GM12878 (cell line): ENCODE data around the gene ADCY7. TPM values are rescaled to one million over a fixed set of nuclear protein-coding genes. Genes with fewer than 3 reads are reported as not detected.

Experiments
- ATAC-seq: fragments of 200-7000 bp; cut with Tn5 transposase; 3 replicates; pipeline ENCODE4 v1.9.1; 2020; ENCODE audit warnings: mild to moderate bottlenecking, moderate library complexity
- BruUV-seq: library from RNA; stranded (reverse); fragments of 400-500 nt; replicated peaks from 2 replicates; lab custom pipeline; 2021; lab: Mats Ljungman, UMichigan
- CTCF ChIA-PET: fragments of 300-600 bp; sonication (Branson Sonifier 250); formaldehyde crosslinking; extraction: SDS; loops from one replicate; lab custom pipeline; 2021; ENCODE audit warnings: inconsistent platforms; lab: Yijun Ruan, JAX
- POLR2A ChIA-PET: fragments of 350-600 bp; formaldehyde crosslinking; extraction: SDS; loops from one replicate; lab custom pipeline; 2021; ENCODE audit warnings: inconsistent platforms; lab: Charles Lee
- RAD21 ChIA-PET: fragments of 300-600 bp; sonication (Branson Sonifier 250); formaldehyde crosslinking; loops from one replicate; lab custom pipeline; 2023; ENCODE audit warnings: antibody characterized with exemption; ENCODE audit not compliant: unreplicated experiment; lab: Charles Lee
- SMC1A ChIA-PET: fragments of 300-600 bp; sonication (Branson Sonifier 250); formaldehyde crosslinking; loops from one replicate; lab custom pipeline; 2023; ENCODE audit not compliant: unreplicated experiment, uncharacterized antibody; lab: Charles Lee
- DNase-seq: peaks from one replicate; pipeline ENCODE4 v3.0.0-alpha.2; 2011; ENCODE audit warnings: low read depth, low spot score
- FAIRE-seq: peaks from 3 replicates; lab custom pipeline; 2011; peaks lifted over from hg19 to GRCh38; lab: Jason Lieb, UNC
- H2AFZ ChIP-seq: 2 replicates; pipeline ENCODE4 v1.6.0; 2011; ENCODE audit warnings: low read depth, low read length, control low read depth; ENCODE audit not compliant: control insufficient read depth
- H3K27ac ChIP-seq: 2 replicates; pipeline ENCODE4 v1.5.1; 2011; ENCODE audit warnings: control low read depth; ENCODE audit not compliant: control insufficient read depth, insufficient read depth
- H3K27me3 ChIP-seq, 2 experiments: replicated peaks in 1 of 2; 2 replicates each; pipeline versions ENCODE4 v1.6.0 to v1.6.1; 2011; ENCODE audit warnings: low read length in 1 of 2; ENCODE audit not compliant: control insufficient read depth in 2 of 2, insufficient read depth in 2 of 2
- H3K36me3 ChIP-seq, 2 experiments: 2 replicates each; pipeline ENCODE4 v1.5.1; 2011; ENCODE audit warnings: low read length in 1 of 2; ENCODE audit not compliant: control insufficient read depth in 2 of 2, insufficient read depth in 2 of 2
- H3K4me1 ChIP-seq: 2 replicates; pipeline ENCODE4 v1.6.1; 2011; ENCODE audit warnings: mild to moderate bottlenecking, low read length, moderate library complexity, mixed read lengths; ENCODE audit not compliant: control insufficient read depth, insufficient read depth
- H3K4me2 ChIP-seq: 2 replicates; pipeline ENCODE4 v1.6.0; 2011; ENCODE audit warnings: control low read depth; ENCODE audit not compliant: control insufficient read depth, insufficient read depth
- H3K4me3 ChIP-seq: fragments of 200-600 bp; sonication (generic); 2 replicates; pipeline ENCODE4 v1.5.1; 2016
- H3K79me2 ChIP-seq: 2 replicates; pipeline ENCODE4 v1.6.0; 2011; ENCODE audit warnings: low read length; ENCODE audit not compliant: control insufficient read depth, insufficient read depth
- H3K9ac ChIP-seq: 2 replicates; pipeline ENCODE4 v1.8.0; 2011; ENCODE audit warnings: low read length, control low read depth, mixed read lengths; ENCODE audit not compliant: control insufficient read depth, insufficient read depth
- H3K9me3 ChIP-seq: replicated peaks from 3 replicates; pipeline ENCODE4 v1.5.1; 2011; ENCODE audit warnings: mild to moderate bottlenecking, low read length; ENCODE audit not compliant: control insufficient read depth, insufficient read depth
- H4K20me1 ChIP-seq: 2 replicates; pipeline ENCODE4 v1.6.0; 2011; ENCODE audit not compliant: control insufficient read depth, insufficient read depth
- CHD4 ChIP-seq: fragments of 200-600 bp; sonication (generic); IDR thresholded peaks from 2 replicates; pipeline ENCODE4 v1.6.1; 2016; ENCODE audit warnings: mild to moderate bottlenecking
- EED ChIP-seq: sonication (generic); IDR thresholded peaks from 2 replicates; pipeline ENCODE4 v1.6.1; 2016; ENCODE audit warnings: antibody characterized with exemption, low read depth
- HSF1 ChIP-seq: fragments of 150-350 bp; IDR thresholded peaks from 2 replicates; pipeline ENCODE4 v1.6.1; 2014; ENCODE audit warnings: mild to moderate bottlenecking, low read depth, low read length
- IKZF1 ChIP-seq: fragments of 450-650 bp; conservative IDR thresholded peaks from 2 replicates; pipeline ENCODE4 v1.6.1; 2017; ENCODE audit warnings: antibody characterized with exemption, mild to moderate bottlenecking
- JUND ChIP-seq: IDR thresholded peaks from 2 replicates; pipeline ENCODE4 v1.6.1; 2012; ENCODE audit warnings: low read depth, mild to moderate bottlenecking, low read length, improper control_type of control experiment, moderate library complexity
- MEF2B ChIP-seq: fragments of 450-650 bp; IDR thresholded peaks from 2 replicates; pipeline ENCODE4 v1.6.1; 2018; ENCODE audit warnings: mild to moderate bottlenecking, moderate library complexity; ENCODE audit not compliant: partially characterized antibody, poor library complexity, severe bottlenecking
- MXI1 ChIP-seq: fragments of 150-350 bp; IDR thresholded peaks from 2 replicates; pipeline ENCODE4 v1.6.1; 2011; ENCODE audit warnings: low read depth, mild to moderate bottlenecking, inconsistent platforms, low read length, improper control_type of control experiment
- PAX5 ChIP-seq: IDR thresholded peaks from 2 replicates; pipeline ENCODE4 v1.6.1; 2011; ENCODE audit warnings: low read depth, low read length, borderline replicate concordance
- SMARCA5 ChIP-seq: fragments of 450-650 bp; IDR thresholded peaks from 2 replicates; pipeline ENCODE4 v1.6.1; 2017; ENCODE audit warnings: mild to moderate bottlenecking
- ZBED1 ChIP-seq: IDR thresholded peaks from 2 replicates; pipeline ENCODE4 v1.6.1; 2016; ENCODE audit warnings: borderline replicate concordance
- ZNF274 ChIP-seq: IDR thresholded peaks from one replicate; pipeline ENCODE4 v1.8.0; 2011; ENCODE audit not compliant: insufficient read length, insufficient read depth
- WGBS: methylation state at CpG from one replicate; pipeline ENCODE4 v1.1.6; 2016; ENCODE audit warnings: low lambda C conversion rate; ENCODE audit not compliant: insufficient replicate concordance, insufficient coverage; ENCODE audit errors: missing lambda C conversion rate; 5-methylcytosine and 5-hydroxymethylcytosine counted together
- in situ Hi-C: fragments of 300-500 bp; cut with MboI; formaldehyde crosslinking; loops from 9 replicates; pipeline ENCODE4 v1.14.3; 2018; ENCODE audit warnings: mixed read lengths
- intact Hi-C: fragments of 100-400 bp; cut with micrococcal nuclease; formaldehyde crosslinking; loops from one replicate; pipeline ENCODE4 v1.14.2; 2022; ENCODE audit not compliant: unreplicated experiment
- polyA plus RNA-seq, 11 experiments: library from polyadenylated mRNA; depleted of rRNA in 4 of 11; unstranded in 6 of 11; stranded (reverse) in 5 of 11; fragments of >200 nt; fragmentation: Nextera tagmentation in 4 of 11; fragmentation: Illumina TruSeq in 1 of 11; extraction: Ambion mirVana in 4 of 11; extraction: Trizol in 1 of 11; gene quantifications; 1 replicate in 1 of 11; 2 replicates in 10 of 11; pipeline versions ENCODE4 v1.2.1 to v1.2.3, GENCODE V29; 2011 to 2016; ENCODE audit warnings: inconsistent platforms in 2 of 11, missing spikeins in 2 of 11, low read depth in 1 of 11
- total RNA-seq, 4 experiments: library from RNA; depleted of rRNA in 3 of 4; stranded (reverse); fragments of >200 nt in 3 of 4; fragmentation: Illumina TruSeq in 1 of 4; extraction: Trizol in 1 of 4; gene quantifications; 2 replicates each; pipeline versions ENCODE4 v1.2.1 to v1.2.3, GENCODE V29; 2013 to 2021

The ADCY7 gene
- total and polyA plus RNA-seq, 10 of the 15 experiments (the other 5 are each of a cell fraction or from before 2014, with no cell fraction given) = 1.2 to 87.9 (median 24.4) TPM

- TF ChIP-seq HSF1 (no peak), CHD4 (no peak), ZNF274 (no peak), EED (no peak), IKZF1 (no peak), MXI1 (no peak)
Observed at GRCh38 chr16:50272111-50272571, 5.8 kb downstream of the ADCY7 start (continued).

- Histone ChIP-seq H3K9ac (no peak overlapping the region), H3K27ac (peak overlapping the region; percentile 93), H4K20me1 (no peaks in the 10 kb centered on the region), H3K27me3 (no peaks in the 10 kb centered on the region), H3K4me2 (no peak overlapping the region), H2AFZ (no peak overlapping the region), H3K4me1 (peaks cover 40% of the 10 kb centered on the region), H3K36me3 (0 out of 4 replicates have a peak, but pooled peaks cover 0 to 2% of the 10 kb centered on the region in 2 experiments), H3K79me2 (peaks cover 52% of the 10 kb centered on the region), H3K9me3 (no peaks in the 10 kb centered on the region; the same call in 2 of the 3 replicates), H3K4me3 (no peak overlapping the region)
- no peak for DNase-seq
- BruUV-seq = no TSS peak
- no peak for FAIRE-seq
- ChIA-PET POLR2A (interaction anchor here (0.6 to 2.6 kb wide), 6 partner anchors 9 to 472 kb away, joined by 3 to 17 read pairs (median 4); no protein-coding TSS in a partner anchor), RAD21 (interaction anchor here (0.9 to 3.8 kb wide), 7 partner anchors 9 to 393 kb away, joined by 3 to 24 read pairs (median 6); partner anchors contain the start of gene CNEP1R1), SMC1A (interaction anchor here (1.1 to 4.0 kb wide), 8 partner anchors 7 to 149 kb away, joined by 3 to 24 read pairs (median 6); partner anchors contain the start of gene ADCY7), CTCF (interaction anchor here (0.8 to 4.3 kb wide), 8 partner anchors 8 to 474 kb away, joined by 3 to 44 read pairs (median 6); partner anchors contain the start of gene ADCY7)
- no peak for TF ChIP-seq ZBED1
- TF ChIP-seq MEF2B = peak; percentile 68
- no peak for TF ChIP-seq JUND
- peak; percentile 78 for TF ChIP-seq SMARCA5
- no peak for TF ChIP-seq PAX5
- ATAC-seq = no peak
- intact Hi-C loops = loop anchor here (5.0 to 10.0 kb wide), 2 partner anchors 118 to 409 kb away; partner anchors contain the start of genes SNX20 and TENT4B
- 80% methylated on average over 5 of the region's 5 CpGs for WGBS
- in situ Hi-C loops = no loop called here
Observed at GRCh38 chr16:50272687-50273381, 6.5 kb downstream of the ADCY7 start.
